K562 (cell line): ENCODE measurements around the gene CERS5.
A peak's percentile ranks its signal among the peaks of the same experiment; 100 is the strongest.

Experiments used
- POLR2A ChIP-seq: fragments of 450-650 bp; conservative IDR thresholded peaks from 2 replicates; pipeline ENCODE4 v1.6.1; 2016
- RAD21 ChIP-seq, 2 experiments: fragments of 250-450 bp in 1 of 2; fragments of 450-650 bp in 1 of 2; sonication (Bioruptor Pico) in 1 of 2; formaldehyde crosslinking in 1 of 2; IDR thresholded peaks in 1 of 2; conservative IDR thresholded peaks in 1 of 2; 2 replicates each; pipeline versions ENCODE4 v1.4.0 to v1.8.0; 2020 to 2022; ENCODE audit warnings: mild to moderate bottlenecking in 2 of 2, moderate library complexity in 1 of 2
- TF ChIP-seq, protein P1 (sequence below), 2 experiments: fragments of 450-650 bp in 1 of 2; sonication (generic) in 1 of 2; formaldehyde crosslinking in 1 of 2; IDR thresholded peaks; 2 replicates each; pipeline versions ENCODE4 v1.7.1 to v1.9.0; 2016 to 2022; ENCODE audit warnings: inconsistent platforms in 1 of 2, mild to moderate bottlenecking in 1 of 2, missing genetic modification reagents in 1 of 2

GRCh38 chr12:50174971-50175715, 8.0 kb upstream of the CERS5 start:
- TF ChIP-seq RAD21 (CRISPR knock-in tag; conservative IDR thresholded peaks at IDR 0.05 in 1 of 2, IDR thresholded peaks at IDR 0.05 in 1 of 2) = peak; percentile 92 to 94
- TF ChIP-seq POLR2A = no peak
- TF ChIP-seq, protein P1, sequence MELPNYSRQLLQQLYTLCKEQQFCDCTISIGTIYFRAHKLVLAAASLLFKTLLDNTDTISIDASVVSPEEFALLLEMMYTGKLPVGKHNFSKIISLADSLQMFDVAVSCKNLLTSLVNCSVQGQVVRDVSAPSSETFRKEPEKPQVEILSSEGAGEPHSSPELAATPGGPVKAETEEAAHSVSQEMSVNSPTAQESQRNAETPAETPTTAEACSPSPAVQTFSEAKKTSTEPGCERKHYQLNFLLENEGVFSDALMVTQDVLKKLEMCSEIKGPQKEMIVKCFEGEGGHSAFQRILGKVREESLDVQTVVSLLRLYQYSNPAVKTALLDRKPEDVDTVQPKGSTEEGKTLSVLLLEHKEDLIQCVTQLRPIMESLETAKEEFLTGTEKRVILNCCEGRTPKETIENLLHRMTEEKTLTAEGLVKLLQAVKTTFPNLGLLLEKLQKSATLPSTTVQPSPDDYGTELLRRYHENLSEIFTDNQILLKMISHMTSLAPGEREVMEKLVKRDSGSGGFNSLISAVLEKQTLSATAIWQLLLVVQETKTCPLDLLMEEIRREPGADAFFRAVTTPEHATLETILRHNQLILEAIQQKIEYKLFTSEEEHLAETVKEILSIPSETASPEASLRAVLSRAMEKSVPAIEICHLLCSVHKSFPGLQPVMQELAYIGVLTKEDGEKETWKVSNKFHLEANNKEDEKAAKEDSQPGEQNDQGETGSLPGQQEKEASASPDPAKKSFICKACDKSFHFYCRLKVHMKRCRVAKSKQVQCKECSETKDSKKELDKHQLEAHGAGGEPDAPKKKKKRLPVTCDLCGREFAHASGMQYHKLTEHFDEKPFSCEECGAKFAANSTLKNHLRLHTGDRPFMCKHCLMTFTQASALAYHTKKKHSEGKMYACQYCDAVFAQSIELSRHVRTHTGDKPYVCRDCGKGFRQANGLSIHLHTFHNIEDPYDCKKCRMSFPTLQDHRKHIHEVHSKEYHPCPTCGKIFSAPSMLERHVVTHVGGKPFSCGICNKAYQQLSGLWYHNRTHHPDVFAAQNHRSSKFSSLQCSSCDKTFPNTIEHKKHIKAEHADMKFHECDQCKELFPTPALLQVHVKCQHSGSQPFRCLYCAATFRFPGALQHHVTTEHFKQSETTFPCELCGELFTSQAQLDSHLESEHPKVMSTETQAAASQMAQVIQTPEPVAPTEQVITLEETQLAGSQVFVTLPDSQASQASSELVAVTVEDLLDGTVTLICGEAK (IDR thresholded peaks at IDR 0.05) = no peak
- TF ChIP-seq, protein P1 (CRISPR knock-in tag; IDR thresholded peaks at IDR 0.05) = no peak
